HepG2 (cell line): ENCODE measurements around the gene TCF7L2. TPM values are rescaled to one million over a fixed set of nuclear protein-coding genes. Genes with fewer than 3 reads are reported as not detected.

ENCODE experiments used
- ATAC-seq: fragments of 200-7000 bp; cut with Tn5 transposase; 3 replicates; pipeline ENCODE4 v1.9.1; 2020; ENCODE audit warnings: mild to moderate bottlenecking, moderate library complexity
- BruUV-seq: library from RNA; stranded (reverse); fragments of 400-500 nt; replicated peaks from 2 replicates; lab custom pipeline; 2021; lab: Mats Ljungman, UMichigan
- CTCF ChIA-PET: fragments of 300-600 bp; formaldehyde crosslinking; extraction: SDS; loops from one replicate; lab custom pipeline; 2021; ENCODE audit warnings: low total read pairs, inconsistent platforms, low intra/inter-chr PET ratio; lab: Yijun Ruan, JAX
- POLR2A ChIA-PET: fragments of 350-600 bp; sonication (Branson Sonifier 250); formaldehyde crosslinking; loops from one replicate; lab custom pipeline; 2020; ENCODE audit warnings: antibody characterized with exemption, inconsistent platforms; lab: Yijun Ruan, JAX
- DNase-seq: peaks from one replicate; pipeline ENCODE4 v3.0.0-alpha.2; 2015; ENCODE audit warnings: low spot score
- FAIRE-seq: peaks from 3 replicates; lab custom pipeline; 2011; peaks lifted over from hg19 to GRCh38; lab: Jason Lieb, UNC
- H2AFZ ChIP-seq: one replicate; pipeline ENCODE4 v1.6.1; 2011; ENCODE audit warnings: low read length, inconsistent platforms
- H3K27ac ChIP-seq: fragments of 300-600 bp; 3 replicates; pipeline ENCODE4 v1.8.0; 2011; ENCODE audit warnings: mixed run types, mild to moderate bottlenecking, mixed read lengths, low read length, inconsistent platforms; ENCODE audit not compliant: insufficient read depth; ENCODE audit errors: extremely low read length
- H3K27me3 ChIP-seq, 2 experiments: fragments of 200-600 bp in 1 of 2; 2 replicates in 1 of 2; 3 replicates in 1 of 2; pipeline versions ENCODE4 v1.6.0 to v1.8.0; 2011; ENCODE audit warnings: low read length in 2 of 2, mild to moderate bottlenecking in 2 of 2, moderate library complexity in 2 of 2, inconsistent platforms in 1 of 2; ENCODE audit not compliant: insufficient read depth in 2 of 2, control insufficient read depth in 1 of 2
- H3K36me3 ChIP-seq, 2 experiments: fragments of 200-600 bp in 1 of 2; replicated peaks in 1 of 2; 2 replicates in 1 of 2; 3 replicates in 1 of 2; pipeline versions ENCODE4 v1.5.1 to v1.8.0; 2011; ENCODE audit warnings: low read length in 2 of 2, inconsistent platforms in 1 of 2; ENCODE audit not compliant: insufficient read depth in 2 of 2, control insufficient read depth in 1 of 2
- H3K4me1 ChIP-seq: 2 replicates; pipeline ENCODE4 v1.5.1; 2012; ENCODE audit warnings: low read length, inconsistent platforms; ENCODE audit not compliant: insufficient read depth
- H3K4me2 ChIP-seq: 2 replicates; pipeline ENCODE4 v1.6.0; 2011; ENCODE audit warnings: low read depth, low read length, inconsistent platforms
- H3K4me3 ChIP-seq, 3 experiments: fragments of 200-600 bp in 1 of 3; sonication (generic), shearing (Covaris generic) in 1 of 3; replicated peaks in 1 of 3; 2 replicates each; pipeline ENCODE4 v1.5.1; 2011 to 2016; ENCODE audit warnings: low read length in 3 of 3, inconsistent platforms in 2 of 3, low read depth in 2 of 3, mild to moderate bottlenecking in 2 of 3, control low read depth in 1 of 3, mixed read lengths in 1 of 3; ENCODE audit not compliant: insufficient read depth in 1 of 3
- H3K79me2 ChIP-seq: one replicate; pipeline ENCODE4 v1.6.1; 2011; ENCODE audit warnings: low read length, inconsistent platforms; ENCODE audit not compliant: insufficient read depth
- H3K9ac ChIP-seq: 2 replicates; pipeline ENCODE4 v1.6.0; 2011; ENCODE audit warnings: mild to moderate bottlenecking, low read depth, low read length, inconsistent platforms; ENCODE audit not compliant: insufficient read depth
- H3K9me3 ChIP-seq: 2 replicates; pipeline ENCODE4 v1.5.1; 2012; ENCODE audit warnings: mild to moderate bottlenecking, low read length
- H4K20me1 ChIP-seq: 2 replicates; pipeline ENCODE4 v1.6.0; 2011; ENCODE audit warnings: inconsistent platforms, mild to moderate bottlenecking, low read length, moderate library complexity; ENCODE audit not compliant: insufficient read depth
- EED ChIP-seq: sonication (generic); formaldehyde crosslinking; IDR thresholded peaks from 2 replicates; pipeline ENCODE4 v1.5.0; 2020; ENCODE audit warnings: mild to moderate bottlenecking, missing genetic modification reagents
- KDM3A ChIP-seq: IDR thresholded peaks from 2 replicates; pipeline ENCODE4 v1.6.1; 2018; ENCODE audit warnings: low read depth, missing compliant biosample characterization
- KDM4B ChIP-seq: sonication (generic); formaldehyde crosslinking; IDR thresholded peaks from 2 replicates; pipeline ENCODE4 v1.4.0; 2020; ENCODE audit warnings: missing genetic modification reagents
- KDM5A ChIP-seq: fragments of 200-600 bp; sonication (generic); IDR thresholded peaks from 2 replicates; pipeline ENCODE4 v1.7.0; 2018; ENCODE audit warnings: antibody characterized with exemption, mild to moderate bottlenecking, low read length, borderline replicate concordance
- MTF2 ChIP-seq: sonication (generic); formaldehyde crosslinking; IDR thresholded peaks from 2 replicates; pipeline ENCODE4 v1.5.0; 2020; ENCODE audit warnings: missing genetic modification reagents, borderline replicate concordance
- ONECUT2 ChIP-seq: sonication (generic); formaldehyde crosslinking; IDR thresholded peaks from 2 replicates; pipeline ENCODE4 v1.4.0; 2020; ENCODE audit warnings: missing genetic modification reagents
- SCMH1 ChIP-seq: sonication (generic); formaldehyde crosslinking; IDR thresholded peaks from 2 replicates; pipeline ENCODE4 v1.9.0; 2021; ENCODE audit warnings: missing genetic modification reagents, mild to moderate bottlenecking, borderline replicate concordance
- TAF15 ChIP-seq: fragments of 200-400 bp; formaldehyde crosslinking; IDR thresholded peaks from one replicate; pipeline ENCODE4 v1.6.1; 2018; ENCODE audit warnings: mild to moderate bottlenecking, low read depth, low read length; ENCODE audit not compliant: poor library complexity, severe bottlenecking
- ZNF296 ChIP-seq: sonication (generic); formaldehyde crosslinking; conservative IDR thresholded peaks from 2 replicates; pipeline ENCODE4 v1.5.0; 2020; ENCODE audit warnings: mild to moderate bottlenecking, missing genetic modification reagents
- ZNF530 ChIP-seq: sonication (generic); formaldehyde crosslinking; IDR thresholded peaks from 2 replicates; pipeline ENCODE4 v1.5.0; 2020; ENCODE audit warnings: low read depth, mild to moderate bottlenecking, missing genetic modification reagents
- ZNF644 ChIP-seq: IDR thresholded peaks from 2 replicates; pipeline ENCODE4 v1.6.1; 2016; ENCODE audit warnings: low read depth
- WGBS: methylation state at CpG from one replicate; pipeline ENCODE4 v1.1.6; 2017; ENCODE audit warnings: low lambda C conversion rate; 5-methylcytosine and 5-hydroxymethylcytosine counted together
- in situ Hi-C: cut with HindIII; loops from 2 replicates; pipeline ENCODE4 v1.10.0; 2017; ENCODE audit warnings: low pct_unique_long_range_greater_than_20kb; ENCODE audit not compliant: extremely low pct_ligation_motif_present
- intact Hi-C: fragments of 100-400 bp; cut with micrococcal nuclease; formaldehyde crosslinking; loops from one replicate; pipeline ENCODE4 v1.10.0; 2022; ENCODE audit not compliant: unreplicated experiment
- polyA plus RNA-seq, 8 experiments: library from polyadenylated mRNA; depleted of rRNA in 3 of 8; stranded (reverse) in 7 of 8; unstranded in 1 of 8; fragments of >200 nt; fragmentation: Illumina TruSeq in 4 of 8; extraction: Trizol in 4 of 8; gene quantifications; 2 replicates each; pipeline versions ENCODE4 v1.2.1 to v1.2.3, GENCODE V29; 2011 to 2016; ENCODE audit warnings: low read depth in 4 of 8, missing spikeins in 1 of 8, mixed read lengths in 1 of 8; ENCODE audit not compliant: insufficient read depth in 1 of 8
- total RNA-seq, 5 experiments: library from RNA; depleted of rRNA; stranded (reverse); fragments of >200 nt; fragmentation: Illumina TruSeq; extraction: Trizol; gene quantifications; 2 replicates each; pipeline ENCODE4 v1.2.3, GENCODE V29; 2016; ENCODE audit warnings: low read depth in 1 of 5
- TF ChIP-seq, protein P1 (sequence below): sonication (generic); formaldehyde crosslinking; IDR thresholded peaks from 2 replicates; pipeline ENCODE4 v1.8.0; 2022; ENCODE audit warnings: missing genetic modification reagents, low read depth, mild to moderate bottlenecking, borderline replicate concordance
- TF ChIP-seq, protein P2 (sequence below): sonication (generic); formaldehyde crosslinking; IDR thresholded peaks from 2 replicates; pipeline ENCODE4 v1.5.1; 2020; ENCODE audit warnings: mild to moderate bottlenecking, missing genetic modification reagents, moderate library complexity
- TF ChIP-seq, protein P3 (sequence below): sonication (generic); formaldehyde crosslinking; IDR thresholded peaks from 2 replicates; pipeline ENCODE4 v1.5.0; 2020; ENCODE audit warnings: mild to moderate bottlenecking, missing genetic modification reagents, moderate library complexity

TCF7L2 gene
- total and polyA plus RNA-seq, 2 of the 13 experiments (the other 11 are each of a cell fraction or from before 2014, with no cell fraction given): 3.9 to 13.7 TPM

DNA sequence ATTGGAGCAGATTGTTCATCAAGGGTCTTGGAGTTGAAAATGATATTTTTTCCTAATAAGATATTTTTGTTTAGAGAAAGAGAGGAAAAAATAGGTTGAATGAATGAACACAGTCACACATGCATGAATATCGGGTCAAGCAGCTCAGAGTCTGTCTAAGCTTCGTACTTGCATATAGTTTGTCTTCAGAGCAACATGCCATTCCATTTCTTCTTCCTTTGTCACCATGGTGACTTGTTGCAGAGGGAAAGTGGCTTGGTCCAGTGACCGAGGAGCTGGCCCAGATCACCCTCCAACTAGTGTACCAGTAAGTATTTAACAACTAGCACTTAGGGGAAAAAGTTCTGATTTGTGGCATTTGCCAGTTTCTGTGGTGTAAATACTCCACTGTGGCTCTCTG lies 232.1 kb downstream of the TCF7L2 start:
- ChIA-PET CTCF (no interaction called here), POLR2A (no interaction called here)
- ATAC-seq (no peak), DNase-seq (no peak), FAIRE-seq (no peak)
- Histone ChIP-seq H3K9ac (no peak overlapping the region), H3K36me3 (no peaks in the 10 kb centered on the region), H3K4me1 (peaks cover 15% of the 10 kb centered on the region), H3K27me3 (peaks cover 0 to 22% of the 10 kb centered on the region in 2 experiments; a peak in 1 of 5 replicates), H3K79me2 (no peaks in the 10 kb centered on the region), H4K20me1 (no peaks in the 10 kb centered on the region), H3K4me3 (no peak overlapping the region), H3K27ac (no peak overlapping the region), H3K9me3 (no peaks in the 10 kb centered on the region), H2AFZ (no peak overlapping the region), H3K4me2 (no peak overlapping the region)
- 34% methylated on average over 3 of the region's 3 CpGs for WGBS
- intact Hi-C loops (no loop called here), in situ Hi-C loops (no loop called here)
- TF ChIP-seq ZNF296 (CRISPR knock-in tag) (no peak), KDM3A (CRISPR knock-in tag) (no peak), ZNF530 (no peak), KDM5A (no peak), ZNF644 (no peak)
- TF ChIP-seq, protein P1, sequence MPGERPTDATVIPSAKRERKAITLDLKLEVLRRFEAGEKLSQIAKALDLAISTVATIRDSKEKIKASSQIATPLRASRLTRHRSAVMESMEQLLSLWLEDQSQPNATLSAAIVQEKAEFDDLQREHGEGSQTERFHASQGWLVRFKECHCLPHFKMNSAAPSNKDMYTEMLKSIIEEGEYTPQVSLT (CRISPR knock-in tag): no peak
- no TSS peak for BruUV-seq

DNA sequence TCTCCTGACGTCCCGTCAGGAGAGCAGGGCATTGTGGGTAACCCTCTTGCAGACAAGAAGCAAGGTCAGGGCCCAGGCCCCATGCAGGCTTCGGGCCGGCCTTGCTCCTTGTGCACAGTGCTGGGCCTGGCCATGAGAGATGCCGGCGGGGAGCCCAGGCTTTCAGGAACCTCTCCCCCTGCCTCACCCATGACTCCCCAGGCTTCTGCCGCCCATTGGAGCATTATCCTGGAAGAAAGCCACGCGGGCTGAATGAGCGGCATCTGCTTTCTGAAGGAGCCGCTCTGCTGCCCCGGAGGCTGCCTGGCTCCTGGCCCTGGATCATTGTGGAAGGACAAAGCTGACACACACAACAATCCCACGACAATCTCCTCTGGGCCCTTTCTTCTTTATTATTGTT lies 233.5 kb downstream of the TCF7L2 start:
- no TSS peak for BruUV-seq
- CTCF ChIA-PET: no interaction called here
- FAIRE-seq: no peak
- TF ChIP-seq KDM4B (CRISPR knock-in tag): no peak
- TF ChIP-seq, protein P2, sequence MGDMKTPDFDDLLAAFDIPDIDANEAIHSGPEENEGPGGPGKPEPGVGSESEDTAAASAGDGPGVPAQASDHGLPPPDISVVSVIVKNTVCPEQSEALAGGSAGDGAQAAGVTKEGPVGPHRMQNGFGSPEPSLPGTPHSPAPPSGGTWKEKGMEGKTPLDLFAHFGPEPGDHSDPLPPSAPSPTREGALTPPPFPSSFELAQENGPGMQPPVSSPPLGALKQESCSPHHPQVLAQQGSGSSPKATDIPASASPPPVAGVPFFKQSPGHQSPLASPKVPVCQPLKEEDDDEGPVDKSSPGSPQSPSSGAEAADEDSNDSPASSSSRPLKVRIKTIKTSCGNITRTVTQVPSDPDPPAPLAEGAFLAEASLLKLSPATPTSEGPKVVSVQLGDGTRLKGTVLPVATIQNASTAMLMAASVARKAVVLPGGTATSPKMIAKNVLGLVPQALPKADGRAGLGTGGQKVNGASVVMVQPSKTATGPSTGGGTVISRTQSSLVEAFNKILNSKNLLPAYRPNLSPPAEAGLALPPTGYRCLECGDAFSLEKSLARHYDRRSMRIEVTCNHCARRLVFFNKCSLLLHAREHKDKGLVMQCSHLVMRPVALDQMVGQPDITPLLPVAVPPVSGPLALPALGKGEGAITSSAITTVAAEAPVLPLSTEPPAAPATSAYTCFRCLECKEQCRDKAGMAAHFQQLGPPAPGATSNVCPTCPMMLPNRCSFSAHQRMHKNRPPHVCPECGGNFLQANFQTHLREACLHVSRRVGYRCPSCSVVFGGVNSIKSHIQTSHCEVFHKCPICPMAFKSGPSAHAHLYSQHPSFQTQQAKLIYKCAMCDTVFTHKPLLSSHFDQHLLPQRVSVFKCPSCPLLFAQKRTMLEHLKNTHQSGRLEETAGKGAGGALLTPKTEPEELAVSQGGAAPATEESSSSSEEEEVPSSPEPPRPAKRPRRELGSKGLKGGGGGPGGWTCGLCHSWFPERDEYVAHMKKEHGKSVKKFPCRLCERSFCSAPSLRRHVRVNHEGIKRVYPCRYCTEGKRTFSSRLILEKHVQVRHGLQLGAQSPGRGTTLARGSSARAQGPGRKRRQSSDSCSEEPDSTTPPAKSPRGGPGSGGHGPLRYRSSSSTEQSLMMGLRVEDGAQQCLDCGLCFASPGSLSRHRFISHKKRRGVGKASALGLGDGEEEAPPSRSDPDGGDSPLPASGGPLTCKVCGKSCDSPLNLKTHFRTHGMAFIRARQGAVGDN (CRISPR knock-in tag): no peak
- TF ChIP-seq EED (CRISPR knock-in tag): no peak
- TF ChIP-seq TAF15: no peak
- TF ChIP-seq MTF2 (CRISPR knock-in tag): no peak
- TF ChIP-seq SCMH1 (CRISPR knock-in tag): no peak
- TF ChIP-seq, protein P3, sequence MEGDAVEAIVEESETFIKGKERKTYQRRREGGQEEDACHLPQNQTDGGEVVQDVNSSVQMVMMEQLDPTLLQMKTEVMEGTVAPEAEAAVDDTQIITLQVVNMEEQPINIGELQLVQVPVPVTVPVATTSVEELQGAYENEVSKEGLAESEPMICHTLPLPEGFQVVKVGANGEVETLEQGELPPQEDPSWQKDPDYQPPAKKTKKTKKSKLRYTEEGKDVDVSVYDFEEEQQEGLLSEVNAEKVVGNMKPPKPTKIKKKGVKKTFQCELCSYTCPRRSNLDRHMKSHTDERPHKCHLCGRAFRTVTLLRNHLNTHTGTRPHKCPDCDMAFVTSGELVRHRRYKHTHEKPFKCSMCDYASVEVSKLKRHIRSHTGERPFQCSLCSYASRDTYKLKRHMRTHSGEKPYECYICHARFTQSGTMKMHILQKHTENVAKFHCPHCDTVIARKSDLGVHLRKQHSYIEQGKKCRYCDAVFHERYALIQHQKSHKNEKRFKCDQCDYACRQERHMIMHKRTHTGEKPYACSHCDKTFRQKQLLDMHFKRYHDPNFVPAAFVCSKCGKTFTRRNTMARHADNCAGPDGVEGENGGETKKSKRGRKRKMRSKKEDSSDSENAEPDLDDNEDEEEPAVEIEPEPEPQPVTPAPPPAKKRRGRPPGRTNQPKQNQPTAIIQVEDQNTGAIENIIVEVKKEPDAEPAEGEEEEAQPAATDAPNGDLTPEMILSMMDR (CRISPR knock-in tag): no peak
- TF ChIP-seq ONECUT2 (CRISPR knock-in tag): no peak

More for the DNA sequence above, 233.5 kb downstream of the TCF7L2 start:
- intact Hi-C loops: no loop called here
- Histone ChIP-seq H3K9ac (no peak overlapping the region), H2AFZ (no peak overlapping the region), H3K27ac (no peak overlapping the region), H4K20me1 (no peaks in the 10 kb centered on the region), H3K4me2 (no peak overlapping the region), H3K9me3 (no peaks in the 10 kb centered on the region), H3K4me1 (peaks cover 23% of the 10 kb centered on the region), H3K4me3 (no peak overlapping the region), H3K79me2 (no peaks in the 10 kb centered on the region), H3K36me3 (no peaks in the 10 kb centered on the region), H3K27me3 (peaks cover 0 to 25% of the 10 kb centered on the region in 2 experiments; a peak in 1 of 5 replicates)
- no peak for DNase-seq
- no peak for ATAC-seq
- 62% methylated on average over 2 of the region's 13 CpGs for WGBS
- in situ Hi-C loops: no loop called here
- POLR2A ChIA-PET: no interaction called here
